Tibial artery (tissue), 4 donors: ENCODE measurements around the gene GPR15.

ENCODE experiments used
- DNase-seq, 2 donors: peaks; one replicate each; pipeline ENCODE4 v3.0.0-alpha.2; 2019
- H3K27ac ChIP-seq, 2 donors: fragments of 200-600 bp; sonication (generic) in 1 of 2; 1 replicate in 1 of 2; 2 replicates in 1 of 2; pipeline ENCODE4 v1.5.1; 2018 to 2019; ENCODE audit warnings: mild to moderate bottlenecking in 1 of 2
- H3K27me3 ChIP-seq, 2 donors: fragments of 200-600 bp; sonication (generic) in 1 of 2; one replicate each; pipeline versions ENCODE4 v1.5.1 to v1.6.0; 2016 to 2019
- H3K36me3 ChIP-seq, 3 donors: fragments of 200-600 bp; sonication (generic) in 2 of 3; one replicate each; pipeline ENCODE4 v1.5.1; 2016 to 2019; ENCODE audit warnings: mild to moderate bottlenecking in 2 of 3
- H3K4me1 ChIP-seq, 4 donors: fragments of 200-600 bp; sonication (generic) in 2 of 4; 1 replicate in 3 of 4; 2 replicates in 1 of 4; pipeline ENCODE4 v1.5.1; 2016 to 2019
- H3K4me3 ChIP-seq, 2 donors: fragments of 200-600 bp; sonication (generic) in 1 of 2; 1 replicate in 1 of 2; 2 replicates in 1 of 2; pipeline ENCODE4 v1.5.1; 2018 to 2019; ENCODE audit warnings: mild to moderate bottlenecking in 2 of 2
- H3K9me3 ChIP-seq, 3 donors: fragments of 200-600 bp; sonication (generic) in 1 of 3; one replicate each; pipeline ENCODE4 v1.5.1; 2016 to 2019
- CTCF ChIP-seq, 2 experiments: fragments of 200-600 bp in 1 of 2; fragments of 450-650 bp in 1 of 2; IDR thresholded peaks; one replicate each; pipeline ENCODE4 v1.5.1; 2017 to 2019; ENCODE audit warnings: antibody characterized with exemption in 2 of 2, mild to moderate bottlenecking in 1 of 2, moderate library complexity in 1 of 2
- intact Hi-C: fragments of 100-400 bp; cut with DNase I; formaldehyde crosslinking; loops from one replicate; pipeline ENCODE4 v1.15.0; 2023; ENCODE audit warnings: low total_unique reads

The GPR15 gene

GRCh38 chr3:98530676-98531075, 1.1 kb upstream of the GPR15 start:
- Histone ChIP-seq H3K36me3 (no peaks in the 10 kb centered on the region), H3K27me3 (peaks cover 0 to 3% of the 10 kb centered on the region in 2 donors), H3K9me3 (no peaks in the 10 kb centered on the region), H3K4me3 (no peak overlapping the region), H3K27ac (no peak overlapping the region), H3K4me1 (no peaks in the 10 kb centered on the region)
- no peak for DNase-seq
- no peak for TF ChIP-seq CTCF (IDR thresholded peaks at IDR 0.05)
- intact Hi-C loops, result no loop called here

GRCh38 chr3:98532275-98532637, 478 bp downstream of the GPR15 start:
- intact Hi-C loops, result no loop called here
- no peaks in the 10 kb centered on the region for H3K4me1 ChIP-seq
- no peak for TF ChIP-seq CTCF (IDR thresholded peaks at IDR 0.05)
- no peak for DNase-seq
- no peak overlapping the region for H3K4me3 ChIP-seq
- no peaks in the 10 kb centered on the region for H3K9me3 ChIP-seq
- no peak overlapping the region for H3K27ac ChIP-seq
- H3K27me3 ChIP-seq, result peaks cover 0 to 3% of the 10 kb centered on the region in 2 donors
- H3K36me3 ChIP-seq, result no peaks in the 10 kb centered on the region

- peaks cover 0 to 3% of the 10 kb centered on the region in 2 donors for H3K27me3 ChIP-seq
- H3K4me1 ChIP-seq, result no peaks in the 10 kb centered on the region
- DNase-seq, result no peak
- no peak for TF ChIP-seq CTCF (IDR thresholded peaks at IDR 0.05)
- no peaks in the 10 kb centered on the region for H3K36me3 ChIP-seq
- no peaks in the 10 kb centered on the region for H3K9me3 ChIP-seq
- intact Hi-C loops, result no loop called here
- no peak overlapping the region for H3K4me3 ChIP-seq
- no peak overlapping the region for H3K27ac ChIP-seq
Measured at GRCh38 chr3:98532709-98533571, 1.2 kb downstream of the GPR15 start.

- no peak overlapping the region for H3K27ac ChIP-seq
Measured at GRCh38 chr3:98534168-98534567, 2.4 kb downstream of the GPR15 start.

GRCh38 chr3:98534734-98535133, 3.0 kb downstream of the GPR15 start:
- Histone ChIP-seq H3K4me3 (no peak overlapping the region), H3K27ac (no peak overlapping the region), H3K4me1 (no peaks in the 10 kb centered on the region), H3K36me3 (no peaks in the 10 kb centered on the region), H3K9me3 (no peaks in the 10 kb centered on the region), H3K27me3 (peaks cover 0 to 3% of the 10 kb centered on the region in 2 donors)
- TF ChIP-seq CTCF (IDR thresholded peaks at IDR 0.05), result no peak
- intact Hi-C loops, result no loop called here
- no peak for DNase-seq

More at GRCh38 chr3:98534168-98534567, 2.4 kb downstream of the GPR15 start:
- Histone ChIP-seq H3K27me3 (peaks cover 0 to 3% of the 10 kb centered on the region in 2 donors), H3K9me3 (no peaks in the 10 kb centered on the region), H3K4me3 (no peak overlapping the region), H3K4me1 (no peaks in the 10 kb centered on the region), H3K36me3 (no peaks in the 10 kb centered on the region)
- no peak for DNase-seq
- intact Hi-C loops, result no loop called here
- no peak for TF ChIP-seq CTCF (IDR thresholded peaks at IDR 0.05)
